PC-9 (cell line): ENCODE measurements around the gene KLHL15. TPM values are rescaled to one million over a fixed set of nuclear protein-coding genes. Genes with fewer than 3 reads are reported as not detected.

Source experiments
- BruUV-seq: library from RNA; stranded (reverse); fragments of 400-500 nt; replicated peaks from 2 replicates; lab custom pipeline; 2021; lab: Mats Ljungman, UMichigan
- CTCF ChIA-PET: fragments of 300-600 bp; sonication (Branson Sonifier 250); formaldehyde crosslinking; loops from one replicate; lab custom pipeline; 2022; ENCODE audit warnings: antibody characterized with exemption; lab: Charles Lee
- POLR2A ChIA-PET: fragments of 300-600 bp; sonication (Branson Sonifier 250); formaldehyde crosslinking; loops from one replicate; lab custom pipeline; 2022; ENCODE audit warnings: antibody characterized with exemption; ENCODE audit not compliant: unreplicated experiment; lab: Charles Lee
- DNase-seq, 2 experiments: peaks; one replicate each; pipeline versions ENCODE4 v3.0.0 to v3.0.0-alpha.2; 2015 to 2022; ENCODE audit warnings: mixed read lengths in 1 of 2
- H2AFZ ChIP-seq: fragments of 200-600 bp; sonication (generic); 2 replicates; pipeline ENCODE4 v1.8.1; 2017; ENCODE audit warnings: antibody characterized with exemption
- H3F3A ChIP-seq: fragments of 200-600 bp; sonication (generic); 2 replicates; pipeline ENCODE4 v1.8.1; 2017; ENCODE audit warnings: antibody characterized with exemption, mild to moderate bottlenecking, low read depth; ENCODE audit not compliant: insufficient read depth
- H3K27ac ChIP-seq: fragments of 200-600 bp; sonication (generic); 2 replicates; pipeline ENCODE4 v1.6.1; 2016; ENCODE audit warnings: mixed run types
- H3K27me3 ChIP-seq: fragments of 200-600 bp; sonication (generic); 2 replicates; pipeline ENCODE4 v1.6.1; 2016; ENCODE audit warnings: low read depth, mixed run types; ENCODE audit not compliant: insufficient read depth
- H3K36me3 ChIP-seq: fragments of 200-600 bp; sonication (generic); 2 replicates; pipeline ENCODE4 v1.6.1; 2016; ENCODE audit warnings: low read depth, mixed run types
- H3K4me1 ChIP-seq: fragments of 200-600 bp; sonication (generic); replicated peaks from 2 replicates; pipeline ENCODE4 v1.6.1; 2016; ENCODE audit warnings: mixed run types; ENCODE audit not compliant: insufficient read depth
- H3K4me2 ChIP-seq: fragments of 200-600 bp; sonication (generic); 2 replicates; pipeline ENCODE4 v1.6.1; 2017; ENCODE audit warnings: mixed run types
- H3K4me3 ChIP-seq: fragments of 200-600 bp; sonication (generic); 2 replicates; pipeline ENCODE4 v1.6.1; 2016; ENCODE audit warnings: mixed run types
- H3K79me2 ChIP-seq: fragments of 200-600 bp; sonication (generic); 2 replicates; pipeline ENCODE4 v1.6.1; 2017; ENCODE audit warnings: low read depth, mixed run types
- H3K9me2 ChIP-seq: fragments of 200-600 bp; sonication (generic); 2 replicates; pipeline ENCODE4 v1.8.1; 2017; ENCODE audit warnings: mild to moderate bottlenecking; ENCODE audit not compliant: insufficient read depth
- H3K9me3 ChIP-seq: fragments of 200-600 bp; sonication (generic); 2 replicates; pipeline ENCODE4 v1.8.1; 2016; ENCODE audit warnings: low read depth; ENCODE audit not compliant: insufficient read depth
- H4K20me1 ChIP-seq: fragments of 200-600 bp; sonication (generic); 2 replicates; pipeline ENCODE4 v1.8.1; 2017; ENCODE audit not compliant: insufficient read depth
- EZH2 ChIP-seq: fragments of 200-600 bp; sonication (generic); IDR thresholded peaks from 2 replicates; pipeline ENCODE4 v1.8.0; 2017; ENCODE audit warnings: antibody characterized with exemption, low read depth
- intact Hi-C: fragments of 100-400 bp; cut with micrococcal nuclease; formaldehyde crosslinking; loops from one replicate; pipeline ENCODE4 v1.10.0; 2022; ENCODE audit not compliant: unreplicated experiment
- total RNA-seq: library from RNA; stranded (reverse); gene quantifications from 2 replicates; pipeline ENCODE4 v1.2.3, GENCODE V29; 2021
- TF ChIP-seq, protein P1 (sequence below): fragments of 200-600 bp; sonication (generic); conservative IDR thresholded peaks from 2 replicates; pipeline ENCODE4 v1.6.1; 2017; ENCODE audit warnings: mixed run types, antibody characterized with exemption, mild to moderate bottlenecking, moderate library complexity

The KLHL15 gene
- total RNA-seq, 1 experiment from 2014 or later = 3.7 TPM

DNA sequence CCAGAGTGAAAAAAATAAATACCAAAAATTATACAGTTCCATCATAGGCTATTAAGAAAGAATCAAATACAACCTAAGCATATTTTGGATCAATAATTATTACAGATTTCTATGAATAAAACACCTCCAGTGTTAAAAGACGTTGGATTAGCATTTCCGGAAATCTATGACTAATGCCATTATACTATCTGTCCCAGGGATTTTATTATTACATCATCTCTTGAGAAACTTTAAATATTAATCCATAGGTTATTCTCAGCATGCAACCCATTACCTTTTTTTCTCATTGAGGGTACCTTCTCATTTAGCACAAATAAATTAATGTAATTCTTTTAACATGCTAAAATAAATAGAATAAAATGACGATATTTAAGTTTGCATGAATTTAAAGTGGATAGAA is 74.6 kb downstream of the KLHL15 start:
- no peaks in the 10 kb centered on the region for H3K27me3 ChIP-seq
- ChIA-PET POLR2A (no interaction called here), CTCF (no interaction called here)
- H3K79me2 ChIP-seq = no peaks in the 10 kb centered on the region
- H3K9me3 ChIP-seq = no peaks in the 10 kb centered on the region
- no peaks in the 10 kb centered on the region for H4K20me1 ChIP-seq
- H2AFZ ChIP-seq = no peak overlapping the region
- intact Hi-C loops = no loop called here
- no peak overlapping the region for H3K4me2 ChIP-seq
- no peaks in the 10 kb centered on the region for H3K36me3 ChIP-seq
- H3F3A ChIP-seq = no peaks in the 10 kb centered on the region
- DNase-seq = no peak
- no peak overlapping the region for H3K4me3 ChIP-seq
- H3K9me2 ChIP-seq = no peaks in the 10 kb centered on the region
- BruUV-seq = no TSS peak
- no peak for TF ChIP-seq EZH2
- TF ChIP-seq, protein P1, sequence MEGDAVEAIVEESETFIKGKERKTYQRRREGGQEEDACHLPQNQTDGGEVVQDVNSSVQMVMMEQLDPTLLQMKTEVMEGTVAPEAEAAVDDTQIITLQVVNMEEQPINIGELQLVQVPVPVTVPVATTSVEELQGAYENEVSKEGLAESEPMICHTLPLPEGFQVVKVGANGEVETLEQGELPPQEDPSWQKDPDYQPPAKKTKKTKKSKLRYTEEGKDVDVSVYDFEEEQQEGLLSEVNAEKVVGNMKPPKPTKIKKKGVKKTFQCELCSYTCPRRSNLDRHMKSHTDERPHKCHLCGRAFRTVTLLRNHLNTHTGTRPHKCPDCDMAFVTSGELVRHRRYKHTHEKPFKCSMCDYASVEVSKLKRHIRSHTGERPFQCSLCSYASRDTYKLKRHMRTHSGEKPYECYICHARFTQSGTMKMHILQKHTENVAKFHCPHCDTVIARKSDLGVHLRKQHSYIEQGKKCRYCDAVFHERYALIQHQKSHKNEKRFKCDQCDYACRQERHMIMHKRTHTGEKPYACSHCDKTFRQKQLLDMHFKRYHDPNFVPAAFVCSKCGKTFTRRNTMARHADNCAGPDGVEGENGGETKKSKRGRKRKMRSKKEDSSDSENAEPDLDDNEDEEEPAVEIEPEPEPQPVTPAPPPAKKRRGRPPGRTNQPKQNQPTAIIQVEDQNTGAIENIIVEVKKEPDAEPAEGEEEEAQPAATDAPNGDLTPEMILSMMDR = no peak
- no peaks in the 10 kb centered on the region for H3K4me1 ChIP-seq
- H3K27ac ChIP-seq = no peak overlapping the region

DNA sequence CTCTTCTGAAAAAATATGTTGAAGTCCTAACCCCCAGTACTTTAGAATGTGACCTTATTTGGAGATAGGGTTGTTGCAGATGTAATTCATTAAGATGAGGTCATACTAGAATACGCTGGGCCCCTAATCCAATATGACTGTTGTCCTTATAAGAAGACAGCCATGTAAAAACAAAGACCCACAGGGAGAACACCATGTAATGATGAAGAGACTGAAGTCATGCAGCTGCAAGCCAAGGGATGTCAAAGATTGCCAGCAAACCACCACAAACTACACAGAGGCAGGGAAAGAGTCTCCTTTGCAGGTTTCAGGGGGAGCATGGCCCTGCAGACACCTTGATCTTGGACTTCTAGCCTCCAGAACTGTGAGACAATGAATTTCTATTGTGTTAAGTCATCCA is 81.8 kb downstream of the KLHL15 start:
- TF ChIP-seq, protein P1 = no peak
- no peak for TF ChIP-seq EZH2
- ChIA-PET POLR2A (no interaction called here), CTCF (no interaction called here)
- Histone ChIP-seq H3K27ac (no peak overlapping the region), H3K9me3 (no peaks in the 10 kb centered on the region), H2AFZ (no peak overlapping the region), H3K9me2 (no peaks in the 10 kb centered on the region), H3K4me1 (no peaks in the 10 kb centered on the region), H3K27me3 (no peaks in the 10 kb centered on the region), H3K79me2 (no peaks in the 10 kb centered on the region), H3K36me3 (no peaks in the 10 kb centered on the region), H3F3A (no peaks in the 10 kb centered on the region), H3K4me2 (no peak overlapping the region), H4K20me1 (no peaks in the 10 kb centered on the region), H3K4me3 (no peak overlapping the region)
- DNase-seq = no peak
- no TSS peak for BruUV-seq
- intact Hi-C loops = no loop called here

DNA sequence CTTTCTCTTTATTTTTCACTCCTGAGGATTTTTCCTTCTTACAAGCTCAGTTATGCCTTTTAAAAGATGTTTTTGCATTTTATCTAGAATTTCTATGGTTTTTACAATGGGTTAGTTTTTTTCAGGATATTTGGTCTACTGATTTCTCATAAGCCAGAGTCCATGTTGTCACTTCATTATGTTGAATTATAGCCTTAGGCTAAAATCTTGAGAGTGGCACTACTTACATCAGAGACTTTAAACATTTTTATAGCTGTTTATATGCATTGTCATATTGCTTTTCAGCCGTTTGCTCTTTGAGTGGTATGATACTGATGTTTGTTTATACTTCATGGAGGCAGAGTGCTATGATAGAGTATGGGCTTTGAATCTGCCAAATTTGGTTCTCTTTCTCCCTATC is 82.8 kb downstream of the KLHL15 start:
- no peaks in the 10 kb centered on the region for H3F3A ChIP-seq
- BruUV-seq = no TSS peak
- DNase-seq = no peak
- no peaks in the 10 kb centered on the region for H3K79me2 ChIP-seq
- no peak overlapping the region for H3K4me2 ChIP-seq
- no peak overlapping the region for H3K4me3 ChIP-seq
- H3K27me3 ChIP-seq = no peaks in the 10 kb centered on the region
- no peaks in the 10 kb centered on the region for H4K20me1 ChIP-seq
- no peaks in the 10 kb centered on the region for H3K36me3 ChIP-seq
- POLR2A ChIA-PET = interaction anchor here (0.7 kb wide), 1 partner anchor 201 kb away, joined by 5 read pairs; no protein-coding TSS in a partner anchor
- H3K9me2 ChIP-seq = no peaks in the 10 kb centered on the region
- no peaks in the 10 kb centered on the region for H3K4me1 ChIP-seq
- H3K9me3 ChIP-seq = no peaks in the 10 kb centered on the region
- no peak for TF ChIP-seq EZH2
- TF ChIP-seq, protein P1 = no peak
- CTCF ChIA-PET = no interaction called here
- H2AFZ ChIP-seq = no peak overlapping the region
- intact Hi-C loops = no loop called here
- no peak overlapping the region for H3K27ac ChIP-seq
